ENCODE results near the gene ASAP2.

DNA sequence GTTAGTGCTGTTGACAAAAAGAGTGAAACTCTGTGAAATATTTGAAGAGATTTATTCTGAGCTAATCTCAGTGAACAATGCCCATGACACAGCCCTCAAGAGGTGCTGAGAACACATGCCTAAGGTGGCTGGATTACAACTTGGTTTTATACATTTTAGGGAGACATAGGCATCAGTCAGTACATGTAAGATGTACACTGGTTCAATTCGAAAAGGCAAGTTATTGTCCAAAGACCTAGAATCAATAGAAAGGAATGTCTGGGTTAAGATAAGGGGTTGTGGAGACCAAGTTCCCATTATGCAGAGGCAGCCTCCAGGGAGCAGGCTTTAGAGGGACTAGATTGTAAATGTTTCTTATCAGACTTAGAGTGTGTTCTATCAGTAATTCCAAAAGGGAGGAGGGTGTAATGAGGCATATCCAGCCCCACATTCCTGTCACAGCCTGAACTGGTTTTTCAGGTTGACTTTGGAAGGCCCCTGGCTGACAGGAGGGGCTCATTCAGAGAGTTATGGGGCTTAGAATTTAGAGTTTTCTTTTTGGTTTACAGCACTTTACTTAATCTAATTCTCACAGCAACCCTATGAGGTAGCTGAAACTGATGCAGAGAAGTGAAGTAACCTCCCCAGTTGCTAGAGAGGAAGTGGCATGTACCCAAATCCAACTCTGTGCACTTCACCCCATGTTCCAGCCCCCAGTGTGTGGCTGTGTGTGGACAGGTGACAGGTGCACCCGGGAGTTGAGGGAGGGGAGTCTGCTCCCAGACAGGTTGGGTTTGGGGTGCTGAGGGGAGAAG lies 28.3 kb upstream of the ASAP2 start:
- TF ChIP-seq, protein P1, sequence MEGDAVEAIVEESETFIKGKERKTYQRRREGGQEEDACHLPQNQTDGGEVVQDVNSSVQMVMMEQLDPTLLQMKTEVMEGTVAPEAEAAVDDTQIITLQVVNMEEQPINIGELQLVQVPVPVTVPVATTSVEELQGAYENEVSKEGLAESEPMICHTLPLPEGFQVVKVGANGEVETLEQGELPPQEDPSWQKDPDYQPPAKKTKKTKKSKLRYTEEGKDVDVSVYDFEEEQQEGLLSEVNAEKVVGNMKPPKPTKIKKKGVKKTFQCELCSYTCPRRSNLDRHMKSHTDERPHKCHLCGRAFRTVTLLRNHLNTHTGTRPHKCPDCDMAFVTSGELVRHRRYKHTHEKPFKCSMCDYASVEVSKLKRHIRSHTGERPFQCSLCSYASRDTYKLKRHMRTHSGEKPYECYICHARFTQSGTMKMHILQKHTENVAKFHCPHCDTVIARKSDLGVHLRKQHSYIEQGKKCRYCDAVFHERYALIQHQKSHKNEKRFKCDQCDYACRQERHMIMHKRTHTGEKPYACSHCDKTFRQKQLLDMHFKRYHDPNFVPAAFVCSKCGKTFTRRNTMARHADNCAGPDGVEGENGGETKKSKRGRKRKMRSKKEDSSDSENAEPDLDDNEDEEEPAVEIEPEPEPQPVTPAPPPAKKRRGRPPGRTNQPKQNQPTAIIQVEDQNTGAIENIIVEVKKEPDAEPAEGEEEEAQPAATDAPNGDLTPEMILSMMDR (IDR thresholded peaks at IDR 0.05), result no peak
- no peak for TF ChIP-seq POLR2A (IDR thresholded peaks at IDR 0.05)
